Hepatocyte (in vitro differentiated cells): Measurements from ENCODE around the gene ZKSCAN4.

Source experiments
- EZH2 ChIP-seq: fragments of 200-600 bp; sonication (generic); IDR thresholded peaks from 2 replicates; pipeline ENCODE4 v1.6.1; 2016; ENCODE audit warnings: antibody characterized with exemption, mild to moderate bottlenecking, borderline replicate concordance
- TF ChIP-seq, protein P1 (sequence below): fragments of 200-600 bp; sonication (generic); IDR thresholded peaks from 2 replicates; pipeline ENCODE4 v1.5.1; 2016; ENCODE audit warnings: antibody characterized with exemption, mild to moderate bottlenecking; ENCODE audit not compliant: poor library complexity

GRCh38 chr6:28264834-28265401, 12.8 kb upstream of the ZKSCAN4 start:
- TF ChIP-seq, protein P1, sequence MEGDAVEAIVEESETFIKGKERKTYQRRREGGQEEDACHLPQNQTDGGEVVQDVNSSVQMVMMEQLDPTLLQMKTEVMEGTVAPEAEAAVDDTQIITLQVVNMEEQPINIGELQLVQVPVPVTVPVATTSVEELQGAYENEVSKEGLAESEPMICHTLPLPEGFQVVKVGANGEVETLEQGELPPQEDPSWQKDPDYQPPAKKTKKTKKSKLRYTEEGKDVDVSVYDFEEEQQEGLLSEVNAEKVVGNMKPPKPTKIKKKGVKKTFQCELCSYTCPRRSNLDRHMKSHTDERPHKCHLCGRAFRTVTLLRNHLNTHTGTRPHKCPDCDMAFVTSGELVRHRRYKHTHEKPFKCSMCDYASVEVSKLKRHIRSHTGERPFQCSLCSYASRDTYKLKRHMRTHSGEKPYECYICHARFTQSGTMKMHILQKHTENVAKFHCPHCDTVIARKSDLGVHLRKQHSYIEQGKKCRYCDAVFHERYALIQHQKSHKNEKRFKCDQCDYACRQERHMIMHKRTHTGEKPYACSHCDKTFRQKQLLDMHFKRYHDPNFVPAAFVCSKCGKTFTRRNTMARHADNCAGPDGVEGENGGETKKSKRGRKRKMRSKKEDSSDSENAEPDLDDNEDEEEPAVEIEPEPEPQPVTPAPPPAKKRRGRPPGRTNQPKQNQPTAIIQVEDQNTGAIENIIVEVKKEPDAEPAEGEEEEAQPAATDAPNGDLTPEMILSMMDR, result no peak
- TF ChIP-seq EZH2, result no peak
